Keratinocyte (primary cell): ENCODE results near the gene CCNA2.

Source experiments
- CTCF ChIP-seq, 3 experiments: IDR thresholded peaks in 1 of 3; conservative IDR thresholded peaks in 1 of 3; optimal IDR thresholded peaks in 1 of 3; 2 replicates in 2 of 3; 3 replicates in 1 of 3; pipeline versions ENCODE3 to v1.5.1; 2011; ENCODE audit warnings: low read length in 3 of 3, mild to moderate bottlenecking in 3 of 3, moderate library complexity in 2 of 3, control low read depth in 1 of 3, inconsistent platforms in 1 of 3; ENCODE audit not compliant: insufficient read depth in 2 of 3; ENCODE audit errors: extremely low read depth in 1 of 3
- EZH2 ChIP-seq: IDR thresholded peaks from one replicate; pipeline ENCODE4 v1.6.1; 2012; ENCODE audit warnings: inconsistent platforms, mild to moderate bottlenecking, low read length, moderate library complexity

- TF ChIP-seq CTCF (optimal IDR thresholded peaks at IDR 0.05 in 1 of 3, IDR thresholded peaks at IDR 0.05 in 1 of 3, conservative IDR thresholded peaks at IDR 0.05 in 1 of 3; ENCODE audit: extremely low read depth in 1 of 3, insufficient read depth in 2 of 3, low read length in 3 of 3) = no peak
- TF ChIP-seq EZH2 = no peak
Measured at GRCh38 chr4:121822796-121823504, 733 bp downstream of the CCNA2 start.
